ENCODE data around the gene SULT1A3.
"Not testable (repeated sequence)": the region's sequence is repeated elsewhere in the genome, so short reads cannot be mapped to it uniquely, and the experiment has no call there.

DNA sequence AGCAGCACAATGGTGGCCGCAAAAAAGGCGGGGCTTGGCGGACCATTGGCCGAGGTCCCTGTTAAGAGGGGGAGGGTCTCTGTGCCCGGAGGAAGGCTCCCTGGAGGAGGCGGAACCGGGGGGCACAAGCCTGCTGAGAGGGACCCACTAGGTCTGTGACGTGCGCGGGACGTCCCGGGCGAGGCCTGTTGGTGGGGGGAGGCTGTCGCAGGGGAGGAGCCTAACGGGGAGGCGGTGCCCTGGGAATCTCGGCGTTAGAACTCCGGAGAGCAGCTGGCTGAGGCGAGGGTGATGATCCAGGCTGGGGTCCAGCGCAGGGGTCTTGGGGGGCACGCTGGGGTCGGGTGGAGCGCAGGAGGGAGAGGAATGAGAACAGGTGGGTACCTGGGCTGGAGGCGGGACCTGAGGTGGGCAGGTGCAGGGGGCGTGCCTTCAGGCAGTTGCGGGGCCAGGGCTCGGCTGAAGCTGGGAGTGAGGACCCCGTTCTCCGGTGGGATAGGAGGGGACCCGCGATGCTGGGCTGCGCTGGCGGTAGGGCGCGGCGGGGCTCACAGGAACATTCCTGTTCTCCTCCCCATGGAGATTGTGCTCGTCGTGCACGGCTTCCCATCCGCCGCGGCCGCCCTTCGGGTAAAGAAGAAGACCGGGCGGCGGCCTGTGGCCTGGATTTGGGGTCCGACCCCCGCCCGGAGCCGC, 6.6 kb downstream of the SULT1A3 start:
- TF ChIP-seq, protein P1, sequence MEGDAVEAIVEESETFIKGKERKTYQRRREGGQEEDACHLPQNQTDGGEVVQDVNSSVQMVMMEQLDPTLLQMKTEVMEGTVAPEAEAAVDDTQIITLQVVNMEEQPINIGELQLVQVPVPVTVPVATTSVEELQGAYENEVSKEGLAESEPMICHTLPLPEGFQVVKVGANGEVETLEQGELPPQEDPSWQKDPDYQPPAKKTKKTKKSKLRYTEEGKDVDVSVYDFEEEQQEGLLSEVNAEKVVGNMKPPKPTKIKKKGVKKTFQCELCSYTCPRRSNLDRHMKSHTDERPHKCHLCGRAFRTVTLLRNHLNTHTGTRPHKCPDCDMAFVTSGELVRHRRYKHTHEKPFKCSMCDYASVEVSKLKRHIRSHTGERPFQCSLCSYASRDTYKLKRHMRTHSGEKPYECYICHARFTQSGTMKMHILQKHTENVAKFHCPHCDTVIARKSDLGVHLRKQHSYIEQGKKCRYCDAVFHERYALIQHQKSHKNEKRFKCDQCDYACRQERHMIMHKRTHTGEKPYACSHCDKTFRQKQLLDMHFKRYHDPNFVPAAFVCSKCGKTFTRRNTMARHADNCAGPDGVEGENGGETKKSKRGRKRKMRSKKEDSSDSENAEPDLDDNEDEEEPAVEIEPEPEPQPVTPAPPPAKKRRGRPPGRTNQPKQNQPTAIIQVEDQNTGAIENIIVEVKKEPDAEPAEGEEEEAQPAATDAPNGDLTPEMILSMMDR (IDR thresholded peaks at IDR 0.05; ENCODE audit: insufficient read depth, low read length), result not testable (repeated sequence)
- TF ChIP-seq GABPA, POLR2AphosphoS5 (IDR thresholded peaks at IDR 0.05; ENCODE audit: low read depth): not testable (repeated sequence)
